ENCODE measurements around the gene MLF2. TPM values are rescaled to one million over a fixed set of nuclear protein-coding genes. Genes with fewer than 3 reads are reported as not detected.

The MLF2 gene, protein sequence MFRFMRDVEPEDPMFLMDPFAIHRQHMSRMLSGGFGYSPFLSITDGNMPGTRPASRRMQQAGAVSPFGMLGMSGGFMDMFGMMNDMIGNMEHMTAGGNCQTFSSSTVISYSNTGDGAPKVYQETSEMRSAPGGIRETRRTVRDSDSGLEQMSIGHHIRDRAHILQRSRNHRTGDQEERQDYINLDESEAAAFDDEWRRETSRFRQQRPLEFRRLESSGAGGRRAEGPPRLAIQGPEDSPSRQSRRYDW
- total RNA-seq: 163 and 180 TPM in 2 replicates

DNA sequence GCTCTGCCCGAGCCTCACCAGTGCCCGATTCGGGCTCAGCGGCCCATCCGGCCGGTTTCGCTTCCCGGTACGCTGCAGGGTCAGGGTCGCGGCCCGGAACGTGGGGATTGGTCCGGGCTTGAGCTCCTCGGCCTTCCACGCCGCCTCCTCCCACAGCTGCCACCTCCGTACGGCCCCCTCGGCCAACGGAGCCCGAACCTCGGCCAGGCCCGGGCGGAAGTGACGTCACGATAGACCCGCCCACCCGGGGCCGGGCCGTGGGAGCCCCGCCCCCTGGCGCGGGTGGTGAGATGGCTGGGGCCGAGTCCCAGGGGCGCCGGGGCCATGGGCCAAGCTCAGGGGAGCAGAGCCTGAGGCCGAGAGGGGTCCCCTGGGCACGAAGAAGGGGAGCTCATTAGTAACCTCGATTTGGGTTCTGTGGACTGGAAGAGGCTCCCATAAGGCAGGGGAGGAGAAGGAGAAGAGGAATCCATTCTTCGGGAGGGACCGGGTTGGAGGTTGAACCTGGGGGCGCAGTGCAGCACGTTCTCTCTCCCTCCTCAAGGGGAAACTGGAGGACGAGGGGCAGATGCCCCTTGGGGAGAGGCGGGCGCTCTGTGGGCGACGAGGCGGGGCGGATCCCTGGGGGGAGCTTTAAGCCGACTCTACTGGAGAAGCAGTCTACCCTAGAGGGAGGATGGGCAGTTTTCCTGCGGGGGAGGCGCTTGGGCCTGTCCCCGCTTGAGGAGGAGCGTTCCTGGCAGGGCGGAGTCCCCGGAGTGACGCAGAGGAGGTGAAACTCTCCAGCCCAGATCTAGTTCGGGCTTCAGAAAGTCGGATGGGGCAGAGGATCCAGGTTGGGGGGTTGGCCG lies at the start of gene MLF2:
Gene MLF2 (minus strand): TSS at position 221 of the 851 bp plus-strand sequence. CDS start 807 bp downstream, outside the sequence.
- H3K4me3 Mint-ChIP-seq: peak within 1 kb of the TSS; percentile 96
- intact Hi-C loops (cut with micrococcal nuclease): loop anchor here (1.0 to 2.0 kb wide), 9 partner anchors 14 to 356 kb away; partner anchors contain the start of genes C1RL, CDCA3, COPS7A and SPSB2
- peak within 1 kb of the TSS; percentile 98 for H3K27ac Mint-ChIP-seq
- peaks cover 26% of the 10 kb centered on the region for H3K4me1 Mint-ChIP-seq
- peaks cover 1% of the 10 kb centered on the region for H3K27me3 Mint-ChIP-seq
- H3K9me3 Mint-ChIP-seq: no peaks in the 10 kb centered on the region
- H3K36me3 Mint-ChIP-seq (ENCODE audit: low read depth): peaks cover 30% of the 10 kb centered on the region
- peak; percentile 100 for DNase-seq

- H3K27me3 Mint-ChIP-seq: no peaks in the 10 kb centered on the region
- H3K9me3 Mint-ChIP-seq: no peaks in the 10 kb centered on the region
- H3K36me3 Mint-ChIP-seq (ENCODE audit: low read depth): peaks cover 73% of the 10 kb centered on the region
- DNase-seq: no peak
- intact Hi-C loops (cut with micrococcal nuclease): no loop called here
- H3K4me3 Mint-ChIP-seq: no peak overlapping the region
- H3K4me1 Mint-ChIP-seq: peaks cover 35% of the 10 kb centered on the region
- no peak overlapping the region for H3K27ac Mint-ChIP-seq
These were observed 46.2 kb upstream of the MLF2 start for GRCh38 chr12:6799147-6799546.

DNA sequence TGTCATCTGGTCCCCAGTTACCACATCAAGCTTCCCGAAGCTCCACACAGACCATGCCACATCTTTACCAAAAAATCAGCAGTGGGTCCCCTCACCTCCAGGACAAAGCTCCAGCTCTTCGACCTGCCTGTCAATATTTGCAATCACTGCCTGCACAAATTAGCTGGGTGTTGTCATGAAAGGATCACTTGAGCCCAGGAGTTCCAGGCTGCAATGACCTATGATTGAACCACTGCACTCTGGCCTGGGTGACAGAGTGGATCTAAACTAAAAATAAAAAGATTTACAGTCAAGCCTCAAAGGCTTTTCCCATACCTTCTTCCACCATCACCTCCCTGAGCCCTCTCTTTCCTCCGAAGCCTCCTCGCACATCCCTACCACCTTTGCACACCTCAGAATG lies 43.6 kb upstream of the MLF2 start:
- peaks cover 54% of the 10 kb centered on the region for H3K4me1 Mint-ChIP-seq
- no peaks in the 10 kb centered on the region for H3K9me3 Mint-ChIP-seq
- H3K4me3 Mint-ChIP-seq: no peak overlapping the region
- H3K27ac Mint-ChIP-seq: peak overlapping the region; percentile 11
- no peak for DNase-seq
- no peaks in the 10 kb centered on the region for H3K27me3 Mint-ChIP-seq
- H3K36me3 Mint-ChIP-seq (ENCODE audit: low read depth): peaks cover 74% of the 10 kb centered on the region
- intact Hi-C loops (cut with micrococcal nuclease): no loop called here

DNA sequence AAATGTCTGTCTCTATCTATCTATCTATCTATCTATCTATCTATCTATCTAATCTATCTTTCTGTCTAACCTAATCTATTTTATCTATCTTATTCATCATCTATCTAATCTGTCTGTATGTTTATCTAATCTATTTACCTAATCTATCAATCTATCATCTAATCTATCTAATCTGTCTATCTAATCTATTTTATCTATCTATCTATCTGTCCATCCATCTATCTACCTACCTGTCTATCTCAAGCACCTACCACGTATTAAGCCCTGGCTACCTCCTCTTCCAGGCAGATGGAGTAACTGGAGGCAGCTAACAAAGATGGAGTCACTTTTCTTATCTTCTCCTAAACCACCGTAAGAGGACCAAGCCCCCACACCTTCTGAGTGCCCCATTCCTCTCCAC lies 42.1 kb upstream of the MLF2 start:
- Mint-ChIP-seq H3K4me3 (no peak overlapping the region), H3K27me3 (no peaks in the 10 kb centered on the region), H3K9me3 (no peaks in the 10 kb centered on the region), H3K36me3 (ENCODE audit: low read depth) (peaks cover 80% of the 10 kb centered on the region), H3K4me1 (peaks cover 59% of the 10 kb centered on the region), H3K27ac (no peak overlapping the region)
- no peak for DNase-seq
- intact Hi-C loops (cut with micrococcal nuclease): no loop called here

- DNase-seq: peak; percentile 86
- no peaks in the 10 kb centered on the region for H3K9me3 Mint-ChIP-seq
- peak overlapping the region; percentile 97 for H3K4me3 Mint-ChIP-seq
- peak overlapping the region; percentile 93 for H3K27ac Mint-ChIP-seq
- peaks cover 62% of the 10 kb centered on the region for H3K4me1 Mint-ChIP-seq
- intact Hi-C loops (cut with micrococcal nuclease): loop anchor here (1.0 to 5.0 kb wide), 2 partner anchors 35 to 39 kb away; partner anchors contain the start of genes MLF2 and P3H3
- H3K27me3 Mint-ChIP-seq: no peaks in the 10 kb centered on the region
- peaks cover 68% of the 10 kb centered on the region for H3K36me3 Mint-ChIP-seq (ENCODE audit: low read depth)
These were observed 39.7 kb upstream of the MLF2 start for GRCh38 chr12:6792522-6793201.

DNA sequence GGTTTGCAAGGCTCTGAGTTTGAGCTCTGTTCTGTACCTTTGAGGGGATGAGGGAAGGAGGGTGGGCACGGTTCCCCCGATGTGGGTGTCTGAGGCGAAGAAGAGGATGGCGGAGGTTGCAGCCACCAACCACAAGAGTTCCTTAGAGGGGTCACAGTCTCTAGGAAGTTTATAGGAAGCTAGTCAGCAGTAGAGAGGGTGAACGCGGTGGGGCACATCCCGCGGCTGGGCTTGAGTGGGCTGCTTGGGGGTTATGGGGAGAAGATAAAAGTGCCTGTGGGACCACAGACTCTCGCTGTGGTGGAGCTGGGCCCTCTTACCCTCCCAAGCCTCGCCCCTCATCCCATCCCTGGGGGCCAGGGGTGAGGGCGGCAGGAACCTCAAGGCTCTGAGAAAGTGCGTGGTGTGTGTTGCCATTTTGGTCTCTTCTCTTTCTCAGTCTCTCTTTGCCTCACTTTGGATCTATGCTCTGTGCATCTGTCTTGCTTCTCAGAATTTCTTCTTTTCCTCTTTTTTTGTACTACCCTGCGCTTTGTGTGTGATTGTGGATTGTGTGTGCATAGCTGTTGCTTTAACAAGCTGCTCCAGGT lies 39.1 kb upstream of the MLF2 start:
- Mint-ChIP-seq H3K27ac (peak overlapping the region; percentile 93), H3K4me3 (peak overlapping the region; percentile 97), H3K9me3 (no peaks in the 10 kb centered on the region), H3K4me1 (peaks cover 57% of the 10 kb centered on the region), H3K27me3 (no peaks in the 10 kb centered on the region), H3K36me3 (ENCODE audit: low read depth) (peaks cover 61% of the 10 kb centered on the region)
- peak; percentile 74 for DNase-seq
- intact Hi-C loops (cut with micrococcal nuclease): loop anchor here (1.0 to 5.0 kb wide), 3 partner anchors 35 to 67 kb away; partner anchors contain the start of genes COPS7A, MLF2 and P3H3

DNA sequence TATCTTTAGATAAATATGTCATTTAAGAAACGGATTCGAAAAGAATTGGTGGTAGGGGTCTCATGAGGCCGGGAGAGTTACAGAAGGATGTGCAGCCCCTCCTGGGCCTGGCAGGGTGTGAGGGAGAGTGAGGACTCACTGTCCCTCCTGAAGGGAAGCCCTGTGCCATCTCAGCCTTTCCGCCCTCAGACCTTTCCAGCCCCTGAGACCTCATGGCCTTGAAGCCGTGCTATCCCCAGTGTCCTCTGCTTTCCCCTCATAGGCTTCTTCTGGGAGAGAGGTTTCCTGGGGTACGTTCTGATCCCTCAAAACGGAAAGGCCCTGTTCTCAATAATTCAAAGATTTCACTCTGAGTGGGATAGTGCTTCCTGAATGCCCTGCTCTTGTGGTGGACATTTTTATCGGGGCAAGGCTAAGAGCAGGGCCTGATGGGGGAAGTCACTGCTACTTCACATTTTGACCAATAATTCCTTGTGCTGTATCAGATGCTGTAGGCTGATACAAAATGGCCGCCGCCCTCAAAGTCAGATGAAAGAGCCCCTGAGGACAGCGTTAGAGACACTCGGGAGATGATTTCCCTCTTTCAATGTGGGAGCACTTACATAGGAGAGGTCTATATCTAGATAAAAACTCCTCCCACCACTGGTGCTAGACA lies 37.7 kb upstream of the MLF2 start:
- peak overlapping the region; percentile 93 for H3K27ac Mint-ChIP-seq
- H3K36me3 Mint-ChIP-seq (ENCODE audit: low read depth): peaks cover 48% of the 10 kb centered on the region
- peak; percentile 84 for DNase-seq
- H3K27me3 Mint-ChIP-seq: no peaks in the 10 kb centered on the region
- H3K4me3 Mint-ChIP-seq: peak overlapping the region; percentile 97
- peaks cover 56% of the 10 kb centered on the region for H3K4me1 Mint-ChIP-seq
- intact Hi-C loops (cut with micrococcal nuclease): loop anchor here (2.0 to 5.0 kb wide), 2 partner anchors 37 to 66 kb away; partner anchors contain the start of genes COPS7A and P3H3
- H3K9me3 Mint-ChIP-seq: no peaks in the 10 kb centered on the region

- Mint-ChIP-seq H3K9me3 (no peaks in the 10 kb centered on the region), H3K36me3 (ENCODE audit: low read depth) (peaks cover 36% of the 10 kb centered on the region), H3K27ac (peak within 1 kb of the TSS; percentile 93), H3K4me3 (peak within 1 kb of the TSS; percentile 97), H3K27me3 (no peaks in the 10 kb centered on the region), H3K4me1 (peaks cover 56% of the 10 kb centered on the region)
- peak; percentile 94 for DNase-seq
- intact Hi-C loops (cut with micrococcal nuclease): loop anchor here (1.0 to 5.0 kb wide), 3 partner anchors 9 to 182 kb away; partner anchors contain the start of genes CHD4 and PTMS
These were observed 36.3 kb upstream of the MLF2 start, which contains the start of gene CD4 for GRCh38 chr12:6788972-6789924. CD4 (plus strand) TSS chr12:6789528; CDS start chr12:6800139, 10,611 bp downstream.

GRCh38 chr12:6787309-6787708 lies 34.4 kb upstream of the MLF2 start:
- Mint-ChIP-seq H3K27me3 (no peaks in the 10 kb centered on the region), H3K27ac (peak overlapping the region; percentile 70), H3K4me1 (peaks cover 61% of the 10 kb centered on the region), H3K9me3 (no peaks in the 10 kb centered on the region), H3K4me3 (no peak overlapping the region), H3K36me3 (ENCODE audit: low read depth) (peaks cover 22% of the 10 kb centered on the region)
- intact Hi-C loops (cut with micrococcal nuclease): loop anchor here (5.0 kb wide), 1 partner anchor 180 kb away; the partner anchor contains the start of gene CHD4
- no peak for DNase-seq

DNA sequence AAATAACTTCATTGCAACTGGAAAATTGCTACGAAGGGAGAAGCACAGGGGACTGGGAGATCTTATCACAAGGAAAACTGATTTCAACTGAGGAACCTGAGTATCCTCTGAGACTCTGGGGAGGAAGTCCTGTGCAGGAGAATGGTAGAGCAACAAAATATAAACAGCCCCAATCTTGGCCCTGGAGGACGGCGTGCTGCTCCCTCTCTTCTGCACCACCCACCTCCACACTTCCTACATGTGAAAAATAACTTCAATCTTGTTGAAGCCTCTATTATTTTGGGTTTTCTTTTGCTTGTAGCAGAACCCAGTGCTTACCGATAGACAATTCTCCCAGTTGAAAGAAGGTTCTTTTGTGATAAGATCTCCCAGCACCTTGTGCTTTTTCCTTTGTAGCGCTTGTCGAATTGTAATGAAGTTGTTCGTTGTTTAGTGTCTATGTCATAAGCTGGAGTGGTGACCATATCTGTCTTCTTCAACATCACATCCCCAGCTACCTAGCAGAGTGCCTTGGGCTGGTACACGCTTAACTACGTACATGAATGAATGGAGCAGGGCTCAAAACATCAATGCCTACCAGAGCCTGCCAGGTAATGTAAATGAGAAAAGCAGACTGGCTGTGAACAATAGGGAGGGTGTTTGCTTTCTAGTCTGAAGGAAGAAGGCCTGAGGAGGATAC lies 33.6 kb upstream of the MLF2 start:
- Mint-ChIP-seq H3K4me1 (peaks cover 57% of the 10 kb centered on the region), H3K36me3 (ENCODE audit: low read depth) (peaks cover 16% of the 10 kb centered on the region), H3K27me3 (no peaks in the 10 kb centered on the region), H3K9me3 (no peaks in the 10 kb centered on the region), H3K4me3 (peak overlapping the region; percentile 68), H3K27ac (peak overlapping the region; percentile 70)
- peak; percentile 73 for DNase-seq
- intact Hi-C loops (cut with micrococcal nuclease): loop anchor here (5.0 kb wide), 1 partner anchor 179 kb away; the partner anchor contains the start of gene CHD4

DNA sequence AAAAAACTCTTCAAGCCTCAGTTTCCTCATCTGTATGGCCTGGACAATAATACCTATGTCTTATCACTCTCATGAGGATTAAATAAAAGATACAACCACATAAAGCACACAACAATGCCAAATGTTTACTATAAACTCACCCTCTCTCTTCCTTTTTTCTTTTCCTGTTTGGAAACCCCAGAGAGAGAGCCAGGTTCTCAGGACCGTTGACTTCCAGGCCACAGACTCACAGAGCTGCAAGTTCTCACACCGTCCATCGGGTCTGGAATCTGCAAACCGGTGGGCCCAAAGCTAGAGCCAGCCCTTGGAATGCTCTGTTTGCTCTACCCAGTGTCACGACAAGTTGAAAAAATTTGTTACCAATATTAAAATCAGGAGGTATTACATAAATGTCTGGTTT lies 31.8 kb upstream of the MLF2 start:
- H3K4me3 Mint-ChIP-seq: no peak overlapping the region
- H3K4me1 Mint-ChIP-seq: peaks cover 62% of the 10 kb centered on the region
- H3K36me3 Mint-ChIP-seq (ENCODE audit: low read depth): peaks cover 2% of the 10 kb centered on the region
- intact Hi-C loops (cut with micrococcal nuclease): loop anchor here (5.0 kb wide), 1 partner anchor 177 kb away; the partner anchor contains the start of gene CHD4
- H3K9me3 Mint-ChIP-seq: no peaks in the 10 kb centered on the region
- DNase-seq: no peak
- no peaks in the 10 kb centered on the region for H3K27me3 Mint-ChIP-seq
- no peak overlapping the region for H3K27ac Mint-ChIP-seq

Data from activated CD4-positive, alpha-beta T cell treated with anti-CD3 and anti-CD28 coated beads, Interleukin-2, amount 10 ng/mL, durations not matched to agents 24 days and 14 days (primary cell).